Embryonic facial prominence (tissue), 1 donor: ENCODE measurements around the gene CAMK2B.

Experiments used
- DNase-seq: peaks from one replicate; pipeline ENCODE4 v3.0.0-alpha.2; 2016; ENCODE audit errors: extremely low spot score

The CAMK2B gene

DNA sequence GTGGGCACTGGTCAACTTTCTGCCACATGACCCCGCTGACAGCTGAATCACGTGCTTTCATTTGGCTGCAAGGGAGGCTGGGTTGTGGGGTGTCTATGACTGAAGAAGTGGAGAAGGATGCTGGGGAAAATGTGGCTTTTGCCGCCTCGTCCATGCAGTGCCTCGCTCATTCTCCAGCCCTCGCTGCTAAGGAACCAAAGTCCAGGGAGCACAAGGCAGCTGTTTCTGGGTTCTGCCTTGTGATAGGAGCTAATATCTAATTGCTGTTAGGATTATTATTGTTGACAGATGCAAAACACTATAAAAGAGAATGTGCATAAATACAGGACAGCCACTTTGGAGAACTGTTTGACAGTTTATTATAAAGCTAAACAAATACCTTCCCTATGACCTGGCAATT is 4.9 kb upstream of the CAMK2B start:
- DNase-seq = no peak

DNA sequence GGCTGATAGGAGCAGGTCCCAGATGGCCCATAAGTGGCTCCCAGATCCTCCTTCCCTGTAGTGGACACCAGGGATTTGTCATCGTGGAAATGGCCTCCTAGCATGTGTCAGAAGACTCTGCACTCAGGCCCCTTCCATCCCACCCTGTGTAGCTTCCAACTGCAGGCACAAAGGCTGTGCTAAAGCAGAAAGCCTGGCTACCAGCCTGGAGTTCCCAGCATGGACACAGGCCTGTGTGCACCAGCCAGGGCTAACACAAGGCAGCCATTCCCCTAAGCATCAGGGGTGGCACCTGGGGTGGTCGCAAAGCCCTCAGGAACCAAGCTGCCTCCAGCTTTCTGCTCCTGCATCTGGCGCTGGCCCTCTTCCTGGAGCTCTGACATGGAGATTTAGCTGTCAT is 4.5 kb upstream of the CAMK2B start:
- DNase-seq = no peak

DNA sequence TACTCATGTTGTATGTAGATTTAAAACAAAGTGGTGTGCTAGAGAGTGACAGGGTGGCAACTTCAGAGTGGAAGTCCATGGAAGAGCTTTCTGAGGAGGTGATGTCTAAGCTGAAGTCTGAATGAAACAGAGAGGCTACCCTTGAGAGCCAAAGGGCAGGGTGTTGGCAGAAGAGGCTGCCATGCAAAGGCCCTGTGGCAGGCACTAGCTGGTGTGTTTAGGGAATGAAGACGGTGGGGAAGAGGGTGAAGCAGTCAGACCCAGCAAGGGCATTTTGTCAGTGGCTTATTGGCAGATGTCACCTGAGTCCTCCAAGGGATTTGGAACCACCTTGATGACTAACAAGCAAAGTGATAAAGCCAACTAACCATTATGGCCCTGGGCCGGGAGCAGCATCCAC is 3.7 kb upstream of the CAMK2B start:
- no peak for DNase-seq

- no peak for DNase-seq
These were observed 2.6 kb upstream of the CAMK2B start for GRCh38 chr7:44327981-44328380.

DNA sequence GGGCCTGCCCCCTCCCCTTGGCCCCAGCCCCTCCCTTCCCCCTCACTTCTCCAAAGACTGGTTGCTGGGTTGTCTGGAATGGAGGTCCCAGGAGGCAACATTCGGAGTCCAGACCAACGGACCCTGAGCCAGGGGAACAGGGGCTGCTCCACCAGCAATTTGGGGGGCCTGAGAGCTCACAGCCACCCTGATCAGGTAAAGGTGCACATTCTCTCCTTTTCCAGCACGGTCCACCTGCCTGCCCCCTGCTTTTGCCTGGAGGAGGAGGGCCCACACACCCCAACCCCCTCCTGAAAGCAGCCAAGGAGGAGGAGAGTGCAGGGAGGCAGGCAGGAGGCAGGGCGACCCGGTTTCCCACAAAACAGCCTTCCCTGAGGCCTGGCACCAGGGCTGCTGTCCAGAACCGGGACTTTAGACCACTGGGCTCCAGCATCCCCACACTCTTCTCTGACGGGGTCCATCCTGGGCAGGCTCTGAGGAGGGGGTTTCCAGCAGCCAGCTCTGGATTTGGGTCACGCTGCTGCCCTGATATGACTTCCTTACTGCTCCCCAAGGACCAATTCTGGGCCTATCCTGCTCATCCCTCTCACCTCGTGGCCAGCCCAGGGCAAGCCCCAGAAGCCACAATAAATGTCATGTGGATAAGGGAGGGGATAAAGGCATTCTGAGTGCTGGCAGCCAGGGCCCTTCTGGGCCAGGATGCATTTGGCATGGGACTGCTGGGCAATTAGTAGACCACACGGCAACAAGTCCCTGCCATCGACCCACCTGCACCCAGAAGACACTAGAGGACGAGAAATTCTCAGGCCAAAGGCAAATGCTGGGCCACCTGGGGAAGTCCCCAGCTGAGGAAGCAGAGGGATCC is 1.1 kb upstream of the CAMK2B start:
- DNase-seq = no peak

DNA sequence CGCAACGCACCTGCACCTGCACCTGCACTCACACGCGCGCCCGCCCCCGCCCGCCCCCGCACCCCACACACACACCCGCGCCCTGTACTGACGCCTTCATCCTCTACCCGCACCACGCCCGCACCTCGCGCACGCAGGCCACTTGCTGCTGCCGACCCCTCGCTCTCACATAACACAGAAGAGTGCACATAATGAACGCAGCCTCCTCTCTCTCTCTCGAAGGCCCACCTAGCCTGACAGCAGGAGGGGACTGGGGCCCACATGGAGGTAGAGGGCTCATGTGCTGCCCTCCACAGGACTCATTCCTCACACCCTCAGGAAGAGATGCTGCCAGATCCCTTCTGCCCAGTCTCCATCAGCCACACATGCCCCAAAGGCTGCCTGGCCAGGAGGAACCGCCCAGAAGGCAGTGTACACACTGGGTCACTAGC is 432 bp upstream of the CAMK2B start:
- DNase-seq = no peak

- no peak for DNase-seq
These were observed 753 bp downstream of the CAMK2B start for GRCh38 chr7:44324481-44325200.

- DNase-seq = no peak
These were observed 1.3 kb downstream of the CAMK2B start for GRCh38 chr7:44324204-44324480.

- DNase-seq = no peak
These were observed 1.8 kb downstream of the CAMK2B start for GRCh38 chr7:44323381-44324203.

DNA sequence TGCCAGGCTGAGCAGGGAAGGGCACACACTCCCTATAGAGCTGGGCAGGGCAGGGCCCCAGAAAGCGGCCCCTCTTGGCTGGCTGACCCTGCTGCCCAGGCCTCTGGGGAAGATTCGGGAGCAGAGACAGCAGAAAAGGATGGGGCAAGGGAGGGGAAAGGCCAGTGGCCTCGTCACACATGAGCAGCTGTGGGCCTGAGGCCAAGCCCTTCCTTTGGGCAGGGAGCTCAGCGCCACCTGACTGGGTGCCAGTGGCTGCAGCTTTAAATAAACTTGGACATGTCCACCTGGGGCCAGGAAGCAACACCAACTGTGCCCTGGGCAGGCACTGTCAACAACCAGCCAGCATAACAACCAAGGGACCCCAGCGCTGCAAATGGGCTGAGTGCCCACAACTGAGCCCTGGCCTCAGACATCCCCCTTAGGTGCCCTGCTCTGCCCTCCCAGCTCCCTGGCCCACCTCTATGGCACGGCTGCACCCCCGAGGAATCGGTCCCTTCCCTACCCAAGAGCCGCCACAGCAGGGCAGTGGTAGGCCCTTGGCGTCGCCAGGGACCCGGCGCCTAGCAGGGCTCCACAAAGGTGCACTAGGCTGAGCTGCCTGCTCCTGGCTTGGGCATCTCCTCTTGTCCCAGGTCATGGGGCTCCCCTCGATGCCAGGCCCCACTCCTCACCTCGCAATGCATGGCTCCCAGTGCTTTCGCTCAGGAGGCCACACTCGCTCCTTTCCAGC is 2.6 kb downstream of the CAMK2B start:
- DNase-seq = no peak

DNA sequence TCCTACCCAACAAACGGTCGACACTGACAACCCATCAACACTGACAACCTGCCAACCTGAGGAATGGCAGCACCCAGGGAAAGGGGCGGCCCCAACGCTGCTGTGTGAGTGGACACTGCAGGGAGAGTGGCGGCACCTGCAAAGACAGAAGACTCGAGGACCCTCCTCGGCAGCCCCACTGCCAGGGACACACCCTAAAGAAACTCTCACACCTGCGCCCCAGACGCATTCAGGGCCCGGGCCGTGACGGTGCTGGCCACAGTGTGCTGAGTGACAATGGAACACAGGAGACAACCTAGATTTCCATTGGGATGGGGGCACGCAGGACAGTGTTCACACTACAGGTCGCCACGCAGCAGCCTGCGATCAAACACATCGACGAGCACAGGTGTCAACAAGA is 3.6 kb downstream of the CAMK2B start:
- no peak for DNase-seq

- DNase-seq = no peak
These were observed 4.5 kb downstream of the CAMK2B start for GRCh38 chr7:44320794-44321371.

DNA sequence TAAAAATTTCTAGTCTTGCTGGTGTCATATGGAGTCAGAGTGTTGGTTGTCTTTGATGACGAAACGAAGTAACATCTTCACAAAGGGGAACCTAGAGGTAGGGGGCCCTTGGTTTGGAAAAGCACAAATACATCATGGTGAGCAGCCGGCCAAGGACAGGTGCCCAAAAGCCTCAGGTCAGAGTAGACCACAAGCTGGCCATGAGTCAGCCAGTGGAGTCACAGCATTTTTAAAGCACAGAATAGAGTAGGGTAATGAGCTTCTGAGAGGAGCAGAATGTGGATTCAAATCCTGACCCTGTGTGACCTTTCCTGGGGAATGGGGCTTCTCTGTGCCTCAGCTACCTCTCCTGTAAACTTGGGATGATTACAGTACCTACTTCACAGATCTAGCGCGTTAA is 5.3 kb downstream of the CAMK2B start:
- no peak for DNase-seq

DNA sequence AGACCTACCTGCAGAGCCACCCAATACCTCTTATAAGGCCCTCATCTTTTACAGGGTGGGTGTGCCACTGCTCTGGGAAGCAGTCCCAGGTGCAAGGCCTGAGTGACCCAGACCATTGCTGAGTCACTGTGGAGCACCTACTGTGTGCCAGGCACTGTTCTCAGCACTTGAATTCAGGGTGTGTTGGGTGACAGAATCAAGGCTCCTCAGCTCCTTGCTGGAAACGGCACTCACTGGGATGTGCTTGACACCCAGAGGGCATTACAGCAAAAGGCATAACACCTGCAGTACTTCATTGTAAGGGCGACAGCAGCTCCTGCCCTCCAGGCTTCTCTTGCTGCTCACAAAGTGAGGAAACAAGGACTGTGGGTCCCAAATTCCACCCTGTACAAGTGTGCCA is 7.1 kb downstream of the CAMK2B start:
- no peak for DNase-seq

DNA sequence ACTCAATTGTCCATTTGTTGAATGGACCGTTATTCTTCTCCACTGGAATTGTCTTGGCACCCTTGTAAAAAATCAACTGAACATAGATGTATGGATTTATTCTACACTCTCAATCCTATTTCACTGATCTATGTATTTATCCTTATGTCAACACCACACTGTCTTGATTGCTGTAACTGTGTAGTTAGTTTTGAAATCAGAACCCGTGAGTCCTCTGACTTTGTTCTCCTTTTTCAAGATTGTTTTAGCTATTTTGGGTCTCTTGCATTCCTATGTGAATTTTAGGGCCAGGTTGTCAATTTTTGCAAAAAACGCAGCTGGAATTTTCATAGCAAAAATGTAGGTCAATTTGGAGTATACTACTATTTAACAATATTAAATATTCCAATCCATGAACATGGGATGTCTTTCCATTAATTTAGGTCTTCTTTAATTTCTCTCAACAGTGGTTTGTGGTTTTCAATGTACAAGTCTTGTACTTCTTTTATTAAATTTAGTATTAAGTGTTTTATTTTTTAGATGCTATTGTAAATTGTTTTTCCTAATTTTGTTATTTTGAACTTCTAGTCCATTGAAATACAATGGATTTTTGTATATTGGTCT is 10.0 kb downstream of the CAMK2B start:
- no peak for DNase-seq

- DNase-seq = no peak
These were observed 11.8 kb downstream of the CAMK2B start for GRCh38 chr7:44313621-44314031.

DNA sequence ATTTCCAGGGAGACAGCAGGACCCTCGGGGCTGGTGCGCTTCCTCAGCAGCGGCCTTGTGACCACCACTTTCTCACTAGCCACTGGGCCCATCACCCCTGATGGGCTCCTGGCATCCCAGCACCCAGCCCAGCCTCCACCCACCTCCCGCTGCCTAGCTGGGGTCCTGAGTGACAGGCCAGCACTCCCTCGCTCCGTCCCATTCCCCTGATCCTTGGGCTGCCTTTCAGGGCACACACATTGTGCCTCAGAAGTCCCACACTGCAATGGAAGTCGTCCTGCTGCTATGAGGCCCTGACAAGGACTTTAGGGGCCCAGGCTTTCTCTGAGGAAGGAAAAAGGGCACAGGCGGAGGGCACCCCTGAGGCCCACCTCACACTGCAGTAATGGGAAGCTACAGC is 12.4 kb downstream of the CAMK2B start:
- no peak for DNase-seq

DNA sequence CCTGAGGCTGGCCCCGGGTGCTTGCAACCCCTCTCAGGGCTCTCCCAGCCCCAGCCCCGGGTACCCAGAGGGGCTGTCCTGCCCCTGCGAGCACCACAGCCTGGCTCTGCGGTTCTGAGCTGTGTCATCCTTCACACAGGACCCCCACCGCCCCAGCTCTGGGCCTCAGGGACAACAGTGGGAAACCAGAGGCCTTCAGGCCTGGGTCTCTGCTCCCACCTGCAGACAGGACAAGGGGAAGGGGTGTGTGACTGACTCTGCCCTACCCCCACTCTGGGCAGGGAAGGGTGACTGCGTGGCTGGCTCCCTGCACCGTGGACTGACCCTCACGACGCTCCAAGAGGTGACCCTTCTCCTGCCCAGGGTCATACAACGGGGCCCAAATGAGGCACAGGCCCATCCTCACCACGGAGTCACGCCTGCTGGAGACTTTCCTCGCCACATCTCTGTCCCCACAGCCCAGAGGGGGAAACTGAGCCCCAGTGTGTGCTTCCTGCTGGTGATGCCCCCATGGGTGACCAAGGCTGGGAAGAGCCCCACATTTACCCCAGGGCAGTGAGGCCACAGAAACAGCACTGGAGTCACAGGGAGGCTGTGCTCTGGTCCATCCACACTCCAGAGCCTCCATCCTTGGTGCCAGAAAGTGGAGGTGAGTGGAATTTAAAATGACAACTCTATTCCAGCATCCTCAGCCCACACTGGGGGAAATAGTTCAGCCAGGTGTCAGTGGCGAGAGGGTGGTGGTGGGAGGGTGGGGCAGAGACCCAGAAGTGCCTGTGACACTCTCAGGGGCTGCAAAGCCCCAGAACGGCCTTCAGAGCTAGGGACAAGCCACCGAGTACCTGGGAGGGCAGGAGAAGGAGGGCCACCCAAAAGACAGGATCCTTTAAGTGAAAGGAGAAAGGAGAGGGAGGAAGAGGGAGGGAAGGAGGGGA is 13.6 kb downstream of the CAMK2B start:
- no peak for DNase-seq

- no peak for DNase-seq
These were observed 15.1 kb downstream of the CAMK2B start for GRCh38 chr7:44310221-44310848.
